Naive thymus-derived CD8-positive, alpha-beta T cell (primary cell): Measurements from ENCODE around the gene MRPL4. TPM values are rescaled to one million over a fixed set of nuclear protein-coding genes. Genes with fewer than 3 reads are reported as not detected.

Experiments used
- ATAC-seq, 2 donors: fragments of 150-1000 bp; cut with Tn5 transposase in 1 of 2; sonication (Bioruptor Pico), chemical (Tn5 transposase) in 1 of 2; 1 replicate in 1 of 2; 2 replicates in 1 of 2; pipeline ENCODE4 v1.10.0; 2021; ENCODE audit warnings: mild to moderate bottlenecking in 2 of 2, moderate library complexity in 2 of 2
- POLR2A ChIA-PET: fragments of 350-600 bp; sonication (Branson Sonifier 250); formaldehyde crosslinking; loops from one replicate; lab custom pipeline; 2021; ENCODE audit warnings: antibody characterized with exemption; lab: Charles Lee
- DNase-seq, 10 donors: peaks; one replicate each; pipeline versions ENCODE4 v3.0.0 to v3.0.0-alpha.2; 2020 to 2022
- H3K27ac Mint-ChIP-seq, 10 donors: one replicate each; pipeline ENCODE4 v1.8.0; 2020 to 2022; ENCODE audit warnings: mild to moderate bottlenecking in 10 of 10, mixed read lengths in 10 of 10, moderate library complexity in 4 of 10, inconsistent platforms in 1 of 10
- H3K27me3 Mint-ChIP-seq, 5 donors: one replicate each; pipeline ENCODE4 v1.8.0; 2021 to 2022; ENCODE audit warnings: mixed read lengths in 5 of 5
- H3K36me3 Mint-ChIP-seq, 3 donors: one replicate each; pipeline ENCODE4 v1.8.0; 2020 to 2022; ENCODE audit warnings: mixed read lengths in 3 of 3, mild to moderate bottlenecking in 2 of 3, inconsistent platforms in 1 of 3
- H3K4me1 Mint-ChIP-seq, 4 donors: one replicate each; pipeline ENCODE4 v1.8.0; 2021 to 2022; ENCODE audit warnings: mixed read lengths in 4 of 4
- H3K4me3 Mint-ChIP-seq, 10 donors: one replicate each; pipeline ENCODE4 v1.8.0; 2020 to 2022; ENCODE audit warnings: mild to moderate bottlenecking in 10 of 10, mixed read lengths in 10 of 10, moderate library complexity in 6 of 10, inconsistent platforms in 1 of 10
- H3K9me3 Mint-ChIP-seq, 9 donors: one replicate each; pipeline ENCODE4 v1.8.0; 2020 to 2022; ENCODE audit warnings: mixed read lengths in 9 of 9, mild to moderate bottlenecking in 3 of 9, inconsistent platforms in 1 of 9, moderate library complexity in 1 of 9
- polyA plus RNA-seq, 3 donors: library from polyadenylated mRNA; unstranded; fragments of 300-500 nt; fragmentation: Illumina TruSeq; gene quantifications; one replicate each; pipeline ENCODE4 v1.2.3, GENCODE V29; 2021
- total RNA-seq, 8 experiments: library from RNA in 2 of 8; stranded (reverse) in 2 of 8; gene quantifications; one replicate each; pipeline ENCODE4 v1.2.3 and lab custom pipeline; 2021 to 2026

MRPL4 gene
- total and polyA plus RNA-seq, 5 experiments from 2014 or later: 25.3 to 50.8 (median 47.9) TPM

DNA sequence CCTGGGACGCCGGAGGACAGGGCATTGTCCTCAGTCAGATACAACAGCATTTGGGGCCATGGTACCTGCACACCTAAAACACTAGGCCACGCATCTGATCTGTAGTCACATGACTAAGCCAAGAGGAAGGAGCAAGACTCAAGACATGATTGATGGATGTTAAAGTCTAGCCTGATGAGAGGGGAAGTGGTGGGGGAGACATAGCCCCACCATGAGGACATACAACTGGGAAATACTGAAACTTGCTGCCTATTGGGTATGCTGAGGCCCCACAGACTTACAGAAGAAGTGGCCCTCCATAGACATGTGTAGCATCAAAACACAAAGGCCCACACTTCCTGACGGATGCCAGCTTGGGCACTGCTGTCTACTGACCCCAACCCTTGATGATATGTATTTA lies 33.4 kb downstream of the MRPL4 start:
- DNase-seq: no peak
- Mint-ChIP-seq H3K4me3 (no peak overlapping the region), H3K4me1 (peaks cover 18 to 50% (median 34%) of the 10 kb centered on the region in 4 donors), H3K27me3 (peaks cover 2 to 25% (median 14%) of the 10 kb centered on the region in 5 donors), H3K9me3 (no peaks in the 10 kb centered on the region), H3K36me3 (peaks cover 9 to 33% (median 10%) of the 10 kb centered on the region in 3 donors), H3K27ac (peak overlapping the region in 1 of 10 donors; percentile 26)
- POLR2A ChIA-PET: interaction anchor here (0.6 to 1.6 kb wide), 3 partner anchors 15 to 702 kb away, joined by 3 to 5 read pairs (median 4); partner anchors contain the start of genes ICAM1 and TYK2
- ATAC-seq: no peak

DNA sequence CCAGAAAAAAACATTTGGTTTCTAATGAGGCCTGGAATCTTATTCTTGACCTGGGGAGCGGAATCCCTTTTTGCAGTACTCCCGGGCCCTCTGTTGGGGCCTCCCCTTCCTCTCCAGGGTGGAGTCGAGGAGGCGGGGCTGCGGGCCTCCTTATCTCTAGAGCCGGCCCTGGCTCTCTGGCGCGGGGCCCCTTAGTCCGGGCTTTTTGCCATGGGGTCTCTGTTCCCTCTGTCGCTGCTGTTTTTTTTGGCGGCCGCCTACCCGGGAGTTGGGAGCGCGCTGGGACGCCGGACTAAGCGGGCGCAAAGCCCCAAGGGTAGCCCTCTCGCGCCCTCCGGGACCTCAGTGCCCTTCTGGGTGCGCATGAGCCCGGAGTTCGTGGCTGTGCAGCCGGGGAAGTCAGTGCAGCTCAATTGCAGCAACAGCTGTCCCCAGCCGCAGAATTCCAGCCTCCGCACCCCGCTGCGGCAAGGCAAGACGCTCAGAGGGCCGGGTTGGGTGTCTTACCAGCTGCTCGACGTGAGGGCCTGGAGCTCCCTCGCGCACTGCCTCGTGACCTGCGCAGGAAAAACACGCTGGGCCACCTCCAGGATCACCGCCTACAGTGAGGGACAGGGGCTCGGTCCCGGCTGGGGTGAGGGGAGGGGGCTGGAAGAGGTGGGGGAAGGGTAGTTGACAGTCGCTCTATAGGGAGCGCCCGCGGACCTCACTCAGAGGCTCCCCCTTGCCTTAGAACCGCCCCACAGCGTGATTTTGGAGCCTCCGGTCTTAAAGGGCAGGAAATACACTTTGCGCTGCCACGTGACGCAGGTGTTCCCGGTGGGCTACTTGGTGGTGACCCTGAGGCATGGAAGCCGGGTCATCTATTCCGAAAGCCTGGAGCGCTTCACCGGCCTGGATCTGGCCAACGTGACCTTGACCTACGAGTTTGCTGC lies 35.1 kb downstream of the MRPL4 start, which contains the start of gene ICAM4:
ICAM4 (plus strand) TSS at position 153 of the 935 bp plus-strand sequence; CDS start at position 211, 58 bp downstream.
- peak within 1 kb of the TSS; percentile 42 to 91 (median 78) for H3K4me3 Mint-ChIP-seq
- peaks cover 27 to 64% (median 50%) of the 10 kb centered on the region in 4 donors for H3K4me1 Mint-ChIP-seq
- DNase-seq: no peak
- H3K36me3 Mint-ChIP-seq: peaks cover 9 to 26% (median 10%) of the 10 kb centered on the region in 3 donors
- peaks cover 8 to 41% (median 23%) of the 10 kb centered on the region in 5 donors for H3K27me3 Mint-ChIP-seq
- H3K27ac Mint-ChIP-seq: peak within 1 kb of the TSS in 2 of 10 donors; percentile 12 to 23
- no peaks in the 10 kb centered on the region for H3K9me3 Mint-ChIP-seq
- no peak for ATAC-seq
- POLR2A ChIA-PET: interaction anchor here (0.5 to 1.6 kb wide), 3 partner anchors 16 to 345 kb away, joined by 3 to 5 read pairs (median 3); partner anchors contain the start of genes ICAM1 and TYK2

DNA sequence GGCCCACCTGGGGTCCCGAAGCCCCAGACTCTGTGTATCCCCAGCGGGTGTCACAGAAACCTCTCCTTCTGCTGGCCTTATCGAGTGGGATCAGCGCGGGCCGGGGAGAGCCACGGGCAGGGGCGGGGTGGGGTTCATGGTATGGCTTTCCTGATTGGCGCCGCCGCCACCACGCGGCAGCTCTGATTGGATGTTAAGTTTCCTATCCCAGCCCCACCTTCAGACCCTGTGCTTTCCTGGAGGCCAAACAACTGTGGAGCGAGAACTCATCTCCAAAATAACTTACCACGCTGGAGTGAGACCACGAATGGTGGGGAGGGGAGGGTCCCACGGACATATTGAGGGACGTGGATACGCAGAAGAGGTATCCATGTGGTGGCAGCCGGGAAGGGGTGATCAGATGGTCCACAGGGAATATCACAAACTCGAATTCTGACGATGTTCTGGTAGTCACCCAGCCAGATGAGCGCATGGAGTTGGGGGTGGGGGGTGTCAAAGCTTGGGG lies 36.7 kb downstream of the MRPL4 start:
- Mint-ChIP-seq H3K27ac (peak overlapping the region in 7 of 10 donors; percentile 19 to 76 (median 44)), H3K4me1 (peaks cover 35 to 78% (median 63%) of the 10 kb centered on the region in 4 donors), H3K36me3 (peaks cover 9 to 22% (median 10%) of the 10 kb centered on the region in 3 donors), H3K27me3 (peaks cover 15 to 57% (median 36%) of the 10 kb centered on the region in 5 donors), H3K4me3 (peak overlapping the region; percentile 71 to 94 (median 84)), H3K9me3 (peaks cover 0 to 2% (median 0%) of the 10 kb centered on the region in 9 donors)
- ATAC-seq (no peak), DNase-seq (peak in 1 of 10 donors; percentile 18)
- POLR2A ChIA-PET: interaction anchor here (0.9 to 1.8 kb wide), 7 partner anchors 8 to 99 kb away, joined by 3 to 9 read pairs (median 4); partner anchors contain the start of genes ICAM1, RAVER1 and TYK2

DNA sequence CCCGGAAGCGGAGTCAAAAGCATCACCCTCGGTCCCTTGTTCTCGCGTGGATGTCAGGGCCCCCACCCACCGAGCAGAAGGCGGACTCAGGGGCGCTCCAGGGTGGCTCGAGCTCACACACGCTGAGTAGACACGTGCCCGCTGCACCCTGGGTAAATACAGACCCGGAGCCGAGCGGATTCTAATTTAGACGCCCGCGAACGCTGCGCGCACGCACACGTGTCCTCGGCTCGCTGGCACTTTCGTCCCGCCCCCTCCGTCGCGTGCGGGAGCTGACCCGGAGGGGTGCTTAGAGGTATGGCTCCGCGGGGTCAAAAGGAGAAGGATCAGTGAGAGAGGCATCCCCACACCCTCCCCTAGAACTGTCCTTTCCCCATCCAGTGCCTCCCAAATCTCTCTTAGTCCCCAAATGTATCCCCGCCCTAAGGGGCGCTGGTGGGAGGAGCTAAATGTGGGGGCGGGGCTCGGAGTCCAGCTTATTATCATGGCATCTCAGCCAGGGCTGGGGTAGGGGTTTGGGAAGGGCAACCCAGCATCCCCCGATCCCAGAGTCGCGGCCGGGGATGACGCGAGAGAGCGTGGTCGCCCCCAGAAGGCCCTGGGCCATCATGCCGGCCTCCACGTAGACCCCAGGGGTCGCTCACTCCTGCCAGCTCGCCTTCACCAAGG lies 37.3 kb downstream of the MRPL4 start:
- peaks cover 0 to 2% (median 0%) of the 10 kb centered on the region in 9 donors for H3K9me3 Mint-ChIP-seq
- ATAC-seq (peak; percentile 63 to 76), DNase-seq (peak; percentile 39 to 76 (median 61))
- H3K36me3 Mint-ChIP-seq: peaks cover 5 to 17% (median 9%) of the 10 kb centered on the region in 3 donors
- H3K27ac Mint-ChIP-seq: peak overlapping the region in 6 of 10 donors; percentile 19 to 76 (median 42)
- H3K4me3 Mint-ChIP-seq: peak overlapping the region; percentile 71 to 94 (median 84)
- peaks cover 35 to 78% (median 64%) of the 10 kb centered on the region in 4 donors for H3K4me1 Mint-ChIP-seq
- POLR2A ChIA-PET: interaction anchor here (0.6 to 1.8 kb wide), 8 partner anchors 9 to 99 kb away, joined by 3 to 9 read pairs (median 4); partner anchors contain the start of genes ICAM1, RAVER1 and TYK2
- peaks cover 15 to 63% (median 36%) of the 10 kb centered on the region in 5 donors for H3K27me3 Mint-ChIP-seq

DNA sequence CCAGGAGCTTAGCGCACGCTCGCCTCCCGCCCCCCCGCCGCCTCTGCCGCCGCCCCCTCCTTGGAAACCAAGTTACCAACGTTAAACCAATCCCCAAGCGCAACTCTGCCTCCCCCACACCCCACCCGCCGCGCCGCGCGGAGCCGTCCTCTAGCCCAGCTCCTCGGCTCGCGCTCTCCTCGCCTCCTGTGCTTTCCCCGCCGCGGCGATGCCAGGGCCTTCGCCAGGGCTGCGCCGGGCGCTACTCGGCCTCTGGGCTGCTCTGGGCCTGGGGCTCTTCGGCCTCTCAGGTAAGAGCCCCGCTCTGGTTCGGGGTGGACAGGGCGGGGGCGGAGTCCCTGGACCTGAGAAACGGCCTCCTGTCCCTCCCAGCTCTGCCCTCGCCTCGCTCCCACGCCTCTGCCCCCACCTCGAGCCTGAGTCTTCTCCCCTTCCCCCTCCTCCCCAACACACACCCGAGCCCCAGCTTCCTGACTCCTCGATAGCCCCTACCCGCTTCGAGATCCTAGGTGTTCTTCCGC lies 37.9 kb downstream of the MRPL4 start, which contains the start of gene ICAM5:
ICAM5 (plus strand) TSS at position 117 of the 521 bp plus-strand sequence; CDS start at position 209, 92 bp downstream.
- Mint-ChIP-seq H3K9me3 (peaks cover 0 to 2% (median 0%) of the 10 kb centered on the region in 9 donors), H3K4me3 (peak within 1 kb of the TSS; percentile 71 to 94 (median 84)), H3K27ac (peak within 1 kb of the TSS in 7 of 10 donors; percentile 19 to 76 (median 44)), H3K27me3 (peaks cover 15 to 69% (median 36%) of the 10 kb centered on the region in 5 donors), H3K36me3 (peaks cover 3 to 13% (median 8%) of the 10 kb centered on the region in 3 donors), H3K4me1 (peaks cover 35 to 84% (median 67%) of the 10 kb centered on the region in 4 donors)
- DNase-seq (peak in 1 of 10 donors; percentile 29), ATAC-seq (peak; percentile 15 to 31)
- POLR2A ChIA-PET: interaction anchor here (0.6 to 2.5 kb wide), 7 partner anchors 10 to 98 kb away, joined by 3 to 13 read pairs (median 4); partner anchors contain the start of gene ICAM1

DNA sequence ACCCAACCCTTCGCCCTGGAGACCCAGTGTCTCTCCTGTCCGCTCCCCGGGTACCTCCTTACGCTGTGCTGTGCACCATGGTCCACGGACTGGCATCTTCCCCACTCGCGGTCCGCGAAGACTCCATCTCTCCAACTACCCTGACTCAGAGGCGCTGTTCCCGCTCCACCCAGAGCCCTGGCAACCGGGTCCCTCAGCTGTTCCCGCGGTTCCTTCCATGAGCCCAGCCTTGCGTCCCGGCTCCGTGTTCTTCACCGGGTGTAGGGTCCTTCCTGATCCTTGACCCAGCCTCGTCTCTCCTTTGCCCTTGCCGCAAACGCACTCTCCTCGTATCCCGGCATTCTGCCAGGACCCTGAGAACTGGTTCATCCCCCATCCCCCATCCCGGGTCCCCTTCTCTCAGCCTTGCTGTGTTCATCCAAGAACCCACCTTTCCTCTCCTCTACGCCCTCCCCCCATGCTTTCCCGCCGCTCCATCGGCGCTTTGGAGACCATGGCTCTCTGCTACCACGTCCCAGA lies 38.4 kb downstream of the MRPL4 start:
- H3K9me3 Mint-ChIP-seq: peaks cover 0 to 2% (median 0%) of the 10 kb centered on the region in 9 donors
- peak overlapping the region; percentile 71 to 94 (median 84) for H3K4me3 Mint-ChIP-seq
- peak in 1 of 10 donors; percentile 21 for DNase-seq
- peaks cover 15 to 74% (median 39%) of the 10 kb centered on the region in 5 donors for H3K27me3 Mint-ChIP-seq
- H3K36me3 Mint-ChIP-seq: peaks cover 0 to 8% (median 3%) of the 10 kb centered on the region in 3 donors
- H3K27ac Mint-ChIP-seq: peak overlapping the region in 4 of 10 donors; percentile 25 to 50 (median 39)
- ATAC-seq: no peak
- POLR2A ChIA-PET: interaction anchor here (1.8 to 2.5 kb wide), 2 partner anchors 10 to 20 kb away, joined by 4 to 13 read pairs; partner anchors contain the start of gene ICAM1
- H3K4me1 Mint-ChIP-seq: peaks cover 33 to 82% (median 69%) of the 10 kb centered on the region in 4 donors

DNA sequence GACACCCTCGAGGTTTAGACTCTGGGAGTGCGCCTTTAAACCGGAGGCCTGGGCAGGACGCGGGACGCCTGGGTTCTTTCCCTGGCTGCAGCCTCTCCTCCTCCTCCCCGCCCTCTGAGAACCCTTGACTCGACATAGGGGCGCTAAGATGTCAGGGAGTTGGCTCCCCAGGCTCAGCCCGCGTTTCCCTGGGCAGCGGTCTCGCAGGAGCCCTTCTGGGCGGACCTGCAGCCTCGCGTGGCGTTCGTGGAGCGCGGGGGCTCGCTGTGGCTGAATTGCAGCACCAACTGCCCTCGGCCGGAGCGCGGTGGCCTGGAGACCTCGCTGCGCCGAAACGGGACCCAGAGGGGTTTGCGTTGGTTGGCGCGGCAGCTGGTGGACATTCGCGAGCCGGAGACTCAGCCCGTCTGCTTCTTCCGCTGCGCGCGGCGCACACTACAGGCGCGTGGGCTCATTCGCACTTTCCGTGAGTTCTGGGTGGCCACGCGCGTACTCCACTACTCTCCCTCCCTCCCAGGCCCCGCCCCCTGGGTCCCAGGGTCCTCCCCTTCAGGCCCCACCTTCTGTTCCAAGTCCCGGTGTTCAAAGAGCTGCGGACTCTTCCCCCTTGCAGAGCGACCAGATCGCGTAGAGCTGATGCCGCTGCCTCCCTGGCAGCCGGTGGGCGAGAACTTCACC lies 39.0 kb downstream of the MRPL4 start:
- Mint-ChIP-seq H3K27me3 (peaks cover 18 to 79% (median 42%) of the 10 kb centered on the region in 5 donors), H3K4me1 (peaks cover 36 to 82% (median 75%) of the 10 kb centered on the region in 4 donors), H3K27ac (peak overlapping the region in 4 of 10 donors; percentile 25 to 71 (median 50)), H3K4me3 (peak overlapping the region; percentile 71 to 94 (median 84)), H3K9me3 (peaks cover 0 to 2% (median 0%) of the 10 kb centered on the region in 9 donors), H3K36me3 (peaks cover 0 to 4% (median 0%) of the 10 kb centered on the region in 3 donors)
- ATAC-seq: peak; percentile 12 to 24
- peak in 6 of 10 donors; percentile 18 to 56 (median 37) for DNase-seq
- POLR2A ChIA-PET: interaction anchor here (0.7 to 2.5 kb wide), 5 partner anchors 21 to 90 kb away, joined by 3 to 13 read pairs (median 4); partner anchors contain the start of genes ICAM1, MRPL4, RAVER1 and TYK2

DNA sequence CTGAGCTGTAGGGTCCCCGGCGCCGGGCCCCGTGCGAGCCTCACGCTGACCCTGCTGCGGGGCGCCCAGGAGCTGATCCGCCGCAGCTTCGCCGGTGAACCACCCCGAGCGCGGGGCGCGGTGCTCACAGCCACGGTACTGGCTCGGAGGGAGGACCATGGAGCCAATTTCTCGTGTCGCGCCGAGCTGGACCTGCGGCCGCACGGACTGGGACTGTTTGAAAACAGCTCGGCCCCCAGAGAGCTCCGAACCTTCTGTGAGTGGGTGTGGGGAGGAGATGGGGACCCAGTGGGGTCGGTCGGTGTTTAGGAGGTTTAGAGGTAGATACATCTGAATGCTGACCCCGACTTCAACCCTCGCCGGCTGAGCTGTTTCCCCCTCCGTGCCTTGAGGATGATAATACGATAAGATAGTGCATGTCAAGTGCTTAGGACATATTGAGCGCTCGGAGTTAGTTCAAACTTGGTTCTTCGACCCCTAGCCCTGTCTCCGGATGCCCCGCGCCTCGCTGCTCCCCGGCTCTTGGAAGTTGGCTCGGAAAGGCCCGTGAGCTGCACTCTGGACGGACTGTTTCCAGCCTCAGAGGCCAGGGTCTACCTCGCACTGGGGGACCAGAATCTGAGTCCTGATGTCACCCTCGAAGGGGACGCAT lies 39.7 kb downstream of the MRPL4 start:
- peak in 1 of 2 donors; percentile 2 for ATAC-seq
- peaks cover 0 to 2% (median 0%) of the 10 kb centered on the region in 9 donors for H3K9me3 Mint-ChIP-seq
- DNase-seq: peak in 1 of 10 donors; percentile 36
- peaks cover 32 to 77% (median 72%) of the 10 kb centered on the region in 4 donors for H3K4me1 Mint-ChIP-seq
- peaks cover 0 to 4% (median 0%) of the 10 kb centered on the region in 3 donors for H3K36me3 Mint-ChIP-seq
- peak overlapping the region in 5 of 10 donors; percentile 14 to 85 (median 54) for H3K27ac Mint-ChIP-seq
- H3K4me3 Mint-ChIP-seq: peak overlapping the region; percentile 71 to 94 (median 84)
- POLR2A ChIA-PET: interaction anchor here (0.7 to 2.5 kb wide), 5 partner anchors 21 to 89 kb away, joined by 3 to 13 read pairs (median 4); partner anchors contain the start of genes ICAM1, MRPL4, RAVER1 and TYK2
- H3K27me3 Mint-ChIP-seq: peaks cover 18 to 79% (median 42%) of the 10 kb centered on the region in 5 donors

DNA sequence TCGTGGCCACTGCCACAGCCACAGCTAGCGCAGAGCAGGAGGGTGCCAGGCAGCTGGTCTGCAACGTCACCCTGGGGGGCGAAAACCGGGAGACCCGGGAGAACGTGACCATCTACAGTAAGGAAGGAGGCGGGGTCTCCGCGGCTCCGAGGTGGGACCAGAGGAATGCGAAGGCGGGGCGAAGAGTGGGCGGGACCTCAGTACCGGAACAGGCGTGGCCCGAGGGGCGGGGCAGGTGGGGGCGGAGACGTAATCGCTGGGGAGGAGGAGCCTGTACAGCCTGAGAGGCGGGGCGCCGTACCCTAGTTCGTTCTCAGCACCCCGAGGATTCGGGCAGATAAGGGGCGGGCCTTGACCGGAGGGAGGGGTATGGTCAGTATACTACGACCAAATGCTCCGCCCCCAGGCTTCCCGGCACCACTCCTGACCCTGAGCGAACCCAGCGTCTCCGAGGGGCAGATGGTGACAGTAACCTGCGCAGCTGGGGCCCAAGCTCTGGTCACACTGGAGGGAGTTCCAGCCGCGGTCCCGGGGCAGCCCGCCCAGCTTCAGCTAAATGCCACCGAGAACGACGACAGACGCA lies 40.3 kb downstream of the MRPL4 start:
- Mint-ChIP-seq H3K4me3 (peak overlapping the region; percentile 39 to 94 (median 84)), H3K27ac (peak overlapping the region in 5 of 10 donors; percentile 14 to 85 (median 48)), H3K9me3 (peaks cover 0 to 2% (median 0%) of the 10 kb centered on the region in 9 donors), H3K4me1 (peaks cover 32 to 72% (median 68%) of the 10 kb centered on the region in 4 donors), H3K27me3 (peaks cover 18 to 79% (median 42%) of the 10 kb centered on the region in 5 donors), H3K36me3 (peaks cover 0 to 4% (median 0%) of the 10 kb centered on the region in 3 donors)
- DNase-seq: peak; percentile 51 to 78 (median 60)
- POLR2A ChIA-PET: interaction anchor here (0.9 to 2.5 kb wide), 5 partner anchors 22 to 88 kb away, joined by 3 to 13 read pairs (median 5); partner anchors contain the start of genes ICAM1, MRPL4, RAVER1 and TYK2
- peak; percentile 7 to 38 for ATAC-seq
